Activated T-cell treated with anti-CD3 and anti-CD28 coated beads, Interleukin-2, amount 50 U/mL, for 72 hours (primary cell): ENCODE measurements around the gene TAC3. TPM values are rescaled to one million over a fixed set of nuclear protein-coding genes. Genes with fewer than 3 reads are reported as not detected.
"Not testable (repeated sequence)": the region's sequence is repeated elsewhere in the genome, so short reads cannot be mapped to it uniquely, and the experiment has no call there.

Source experiments
- ATAC-seq, 2 donors: fragments of 150-1000 bp; cut with Tn5 transposase; replicated peaks in 1 of 2; 2 replicates each; pipeline ENCODE4 v1.10.0; 2021; ENCODE audit warnings: moderate library complexity in 2 of 2, mild to moderate bottlenecking in 1 of 2
- DNase-seq, 2 donors: peaks; one replicate each; pipeline ENCODE4 v3.0.0; 2021 to 2022; ENCODE audit warnings: mixed read lengths in 1 of 2
- H3K27ac Mint-ChIP-seq: one replicate; pipeline ENCODE4 v1.8.0; 2022; ENCODE audit warnings: mild to moderate bottlenecking, moderate library complexity, mixed read lengths
- H3K27me3 Mint-ChIP-seq: one replicate; pipeline ENCODE4 v1.8.0; 2022; ENCODE audit warnings: low read depth, mixed read lengths
- H3K36me3 Mint-ChIP-seq, 2 donors: one replicate each; pipeline ENCODE4 v1.8.0; 2022; ENCODE audit warnings: mixed read lengths in 2 of 2, mild to moderate bottlenecking in 1 of 2; ENCODE audit not compliant: insufficient read depth in 2 of 2
- H3K4me1 Mint-ChIP-seq: one replicate; pipeline ENCODE4 v1.8.0; 2022; ENCODE audit warnings: low read depth, mixed read lengths
- H3K4me3 Mint-ChIP-seq, 2 donors: one replicate each; pipeline ENCODE4 v1.8.0; 2022; ENCODE audit warnings: mild to moderate bottlenecking in 2 of 2, mixed read lengths in 2 of 2, moderate library complexity in 2 of 2
- H3K9me3 Mint-ChIP-seq, 2 donors: one replicate each; pipeline ENCODE4 v1.8.0; 2022; ENCODE audit warnings: mixed read lengths in 2 of 2
- total RNA-seq, 2 donors: library from RNA; stranded (reverse); gene quantifications; one replicate each; pipeline ENCODE4 v1.2.3, GENCODE V29; 2022

Gene TAC3
- total RNA-seq = 1 to 10 TPM; 4.2 to 4.4 TPM

GRCh38 chr12:57016348-57016747 is at the start of gene TAC3:
Gene TAC3, minus strand, starts transcription at chr12:57016529. Its CDS starts 732 bp downstream, at chr12:57015797.
- ATAC-seq (no peak), DNase-seq (no peak)
- H3K4me1 Mint-ChIP-seq = peaks cover 26% of the 10 kb centered on the region
- no peaks in the 10 kb centered on the region for H3K9me3 Mint-ChIP-seq
- no peak within 1 kb of the TSS for H3K4me3 Mint-ChIP-seq
- peaks cover 7% of the 10 kb centered on the region for H3K27me3 Mint-ChIP-seq
- no peak within 1 kb of the TSS for H3K27ac Mint-ChIP-seq
- H3K36me3 Mint-ChIP-seq = no peaks in the 10 kb centered on the region

GRCh38 chr12:57063991-57064685 is 47.8 kb upstream of the TAC3 start:
- H3K4me1 Mint-ChIP-seq = peaks cover 69% of the 10 kb centered on the region
- peak; percentile 87 to 89 for ATAC-seq
- peaks cover 3% of the 10 kb centered on the region in 2 donors for H3K9me3 Mint-ChIP-seq
- peaks cover 10 to 53% of the 10 kb centered on the region in 2 donors for H3K36me3 Mint-ChIP-seq
- peak overlapping the region; percentile 100 for H3K27ac Mint-ChIP-seq
- peak overlapping the region; percentile 81 to 97 for H3K4me3 Mint-ChIP-seq
- no peaks in the 10 kb centered on the region for H3K27me3 Mint-ChIP-seq
- peak; percentile 59 to 62 for DNase-seq

- peaks cover 12 to 41% of the 10 kb centered on the region in 2 donors for H3K36me3 Mint-ChIP-seq
- peaks cover 21% of the 10 kb centered on the region for H3K4me1 Mint-ChIP-seq
- no peak for DNase-seq
- no peak overlapping the region for H3K4me3 Mint-ChIP-seq
- H3K27me3 Mint-ChIP-seq = no peaks in the 10 kb centered on the region
- peaks cover 1 to 2% of the 10 kb centered on the region in 2 donors for H3K9me3 Mint-ChIP-seq
- peak overlapping the region; percentile 28 for H3K27ac Mint-ChIP-seq
- ATAC-seq = no peak
Observed at GRCh38 chr12:57058454-57058853, 42.1 kb upstream of the TAC3 start.

GRCh38 chr12:57057067-57057751 is 40.9 kb upstream of the TAC3 start:
- DNase-seq (no peak), ATAC-seq (no peak)
- Mint-ChIP-seq H3K36me3 (peaks cover 12 to 34% of the 10 kb centered on the region in 2 donors), H3K27ac (peak overlapping the region; percentile 73), H3K4me1 (peaks cover 10% of the 10 kb centered on the region), H3K27me3 (no peaks in the 10 kb centered on the region), H3K9me3 (peaks cover 2 to 4% of the 10 kb centered on the region in 2 donors), H3K4me3 (no peak overlapping the region)

- Mint-ChIP-seq H3K27me3 (no peaks in the 10 kb centered on the region), H3K27ac (no peak overlapping the region), H3K4me1 (peaks cover 4% of the 10 kb centered on the region), H3K36me3 (peaks cover 11 to 32% of the 10 kb centered on the region in 2 donors), H3K9me3 (peaks cover 2 to 4% of the 10 kb centered on the region in 2 donors), H3K4me3 (no peak overlapping the region)
- DNase-seq (no peak), ATAC-seq (no peak)
Observed at GRCh38 chr12:57055824-57056223, 39.5 kb upstream of the TAC3 start.

GRCh38 chr12:57053901-57054300 is 37.6 kb upstream of the TAC3 start:
- ATAC-seq, H3K4me3 Mint-ChIP-seq, H3K27ac Mint-ChIP-seq, H3K27me3 Mint-ChIP-seq, DNase-seq, H3K4me1 Mint-ChIP-seq, H3K9me3 Mint-ChIP-seq: not testable (repeated sequence)
- peaks cover 10 to 22% of the 10 kb centered on the region in 2 donors for H3K36me3 Mint-ChIP-seq

- not testable (repeated sequence) for H3K27me3 Mint-ChIP-seq, ATAC-seq, H3K9me3 Mint-ChIP-seq, H3K4me3 Mint-ChIP-seq, DNase-seq, H3K27ac Mint-ChIP-seq
- H3K4me1 Mint-ChIP-seq = peaks cover 15% of the 10 kb centered on the region
- peaks cover 7 to 16% of the 10 kb centered on the region in 2 donors for H3K36me3 Mint-ChIP-seq
Observed at GRCh38 chr12:57053146-57053545, 36.8 kb upstream of the TAC3 start.

GRCh38 chr12:57051011-57051410 is 34.7 kb upstream of the TAC3 start:
- Mint-ChIP-seq H3K36me3 (peaks cover 0 to 11% of the 10 kb centered on the region in 2 donors), H3K27ac (no peak overlapping the region), H3K27me3 (peaks cover 5% of the 10 kb centered on the region), H3K4me1 (peaks cover 36% of the 10 kb centered on the region), H3K4me3 (no peak overlapping the region), H3K9me3 (peaks cover 2 to 4% of the 10 kb centered on the region in 2 donors)
- no peak for DNase-seq
- ATAC-seq = no peak

- H3K27me3 Mint-ChIP-seq = peaks cover 7% of the 10 kb centered on the region
- H3K4me3 Mint-ChIP-seq = no peak within 1 kb of the TSS
- DNase-seq (no peak), ATAC-seq (no peak)
- H3K4me1 Mint-ChIP-seq = peaks cover 47% of the 10 kb centered on the region
- peaks cover 2 to 4% of the 10 kb centered on the region in 2 donors for H3K9me3 Mint-ChIP-seq
- peaks cover 0 to 7% of the 10 kb centered on the region in 2 donors for H3K36me3 Mint-ChIP-seq
- no peak within 1 kb of the TSS for H3K27ac Mint-ChIP-seq
Observed at GRCh38 chr12:57049890-57050289, 33.6 kb upstream of the TAC3 start, which contains the start of gene MYO1A. Gene MYO1A, minus strand, starts transcription at chr12:57050129. Its CDS starts 1,806 bp downstream, at chr12:57048323.

- Mint-ChIP-seq H3K27me3 (peaks cover 7% of the 10 kb centered on the region), H3K4me3 (no peak overlapping the region), H3K36me3 (peaks cover 0 to 4% of the 10 kb centered on the region in 2 donors), H3K9me3 (peaks cover 2 to 4% of the 10 kb centered on the region in 2 donors), H3K27ac (no peak overlapping the region), H3K4me1 (peaks cover 53% of the 10 kb centered on the region)
- DNase-seq (no peak), ATAC-seq (no peak)
Observed at GRCh38 chr12:57049119-57049446, 32.8 kb upstream of the TAC3 start.

- peaks cover 0 to 1% of the 10 kb centered on the region in 2 donors for H3K36me3 Mint-ChIP-seq
- peak overlapping the region in 1 of 2 donors; percentile 63 for H3K4me3 Mint-ChIP-seq
- no peak overlapping the region for H3K27ac Mint-ChIP-seq
- peaks cover 7% of the 10 kb centered on the region for H3K27me3 Mint-ChIP-seq
- ATAC-seq (no peak), DNase-seq (no peak)
- peaks cover 53% of the 10 kb centered on the region for H3K4me1 Mint-ChIP-seq
- peaks cover 0 to 4% of the 10 kb centered on the region in 2 donors for H3K9me3 Mint-ChIP-seq
Observed at GRCh38 chr12:57048423-57049118, 32.2 kb upstream of the TAC3 start.

GRCh38 chr12:57047981-57048380 is 31.7 kb upstream of the TAC3 start:
- Mint-ChIP-seq H3K27me3 (peaks cover 7% of the 10 kb centered on the region), H3K4me3 (peak overlapping the region; percentile 56 to 63), H3K36me3 (peaks cover 0 to 1% of the 10 kb centered on the region in 2 donors), H3K27ac (peak overlapping the region; percentile 39), H3K9me3 (no peaks in the 10 kb centered on the region), H3K4me1 (peaks cover 53% of the 10 kb centered on the region)
- ATAC-seq (peak in 1 of 2 donors; percentile 10), DNase-seq (no peak)
